ENCODE measurements around the gene RING1. TPM values are rescaled to one million over a fixed set of nuclear protein-coding genes. Genes with fewer than 3 reads are reported as not detected.

The RING1 gene

GRCh38 chr6:33254591-33254990, 46.3 kb downstream of the RING1 start:
- H2BK12ac ChIP-seq (ENCODE audit: low read length in 2 of 2), result no peak overlapping the region
- H3K27ac ChIP-seq (ENCODE audit: low read length, poor library complexity, severe bottlenecking), result no peak overlapping the region
- no peak overlapping the region for H4K8ac ChIP-seq (ENCODE audit: low read length)
- no peak overlapping the region for H3K4me3 ChIP-seq (ENCODE audit: insufficient read depth in 1 of 2, low read depth in 1 of 2, low read length in 2 of 2)
- no peak overlapping the region for H2BK5ac ChIP-seq (ENCODE audit: low read depth, low read length, poor library complexity, severe bottlenecking)
- H3K23ac ChIP-seq (ENCODE audit: low read length in 2 of 2), result no peak overlapping the region
- no peak overlapping the region for H3K14ac ChIP-seq (ENCODE audit: low read length in 2 of 2)
- H3K36me3 ChIP-seq (ENCODE audit: control insufficient read depth in 1 of 2, insufficient read depth in 2 of 2, low read depth in 1 of 2, low read length in 2 of 2), result peaks cover 25 to 49% of the 10 kb centered on the region in 2 experiments
- H2AK5ac ChIP-seq (ENCODE audit: low read length, severe bottlenecking), result no peak overlapping the region
- H3K4me1 ChIP-seq (ENCODE audit: control insufficient read depth, insufficient read depth, low read depth, low read length), result peaks cover 10% of the 10 kb centered on the region
- H3K4me2 ChIP-seq (ENCODE audit: low read length, poor library complexity, severe bottlenecking), result no peak overlapping the region
- no peak overlapping the region for H3K4ac ChIP-seq (ENCODE audit: low read depth in 1 of 2, low read length in 2 of 2)
- no peak overlapping the region for H3K18ac ChIP-seq (ENCODE audit: low read depth in 1 of 2, low read length in 2 of 2)
- WGBS, result 98% methylated on average over 3 of the region's 4 CpGs
- DNase-seq, result no peak
- H2BK120ac ChIP-seq (ENCODE audit: low read depth, low read length), result no peak overlapping the region
- no peak overlapping the region for H3K9ac ChIP-seq (ENCODE audit: low read length)
- no peak overlapping the region for H2AFZ ChIP-seq (ENCODE audit: low read depth, low read length)
- no peak overlapping the region for H4K91ac ChIP-seq (ENCODE audit: low read length)
- peaks cover 14% of the 10 kb centered on the region for H3K79me1 ChIP-seq (replicated peaks; ENCODE audit: low read length, poor library complexity, severe bottlenecking)
- H2BK15ac ChIP-seq (ENCODE audit: low read depth, poor library complexity, severe bottlenecking), result no peak overlapping the region
- no peaks in the 10 kb centered on the region for H3K9me3 ChIP-seq (ENCODE audit: control insufficient read depth, low read length)
- H3K27me3 ChIP-seq (ENCODE audit: control insufficient read depth in 1 of 2, insufficient read depth in 1 of 2, low read length in 2 of 2), result no peaks in the 10 kb centered on the region

DNA sequence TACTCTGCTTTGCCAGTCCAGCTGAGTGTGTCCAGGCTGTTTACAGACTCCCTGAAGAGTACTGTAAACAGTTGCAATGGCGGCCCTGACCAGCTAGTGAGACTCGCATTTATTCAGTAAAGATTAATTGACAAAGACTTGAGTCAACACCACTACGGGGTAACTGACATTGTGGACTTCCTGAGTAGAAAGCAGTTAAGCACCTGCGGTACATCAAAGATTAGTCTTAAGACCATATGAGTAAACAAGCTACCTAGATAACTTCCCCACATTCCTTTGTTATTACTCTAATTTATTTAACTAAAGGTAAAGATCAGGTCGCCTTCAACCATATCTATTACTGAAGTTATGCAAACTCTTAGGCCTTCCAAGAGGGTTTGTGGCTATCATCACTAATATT, 50.7 kb downstream of the RING1 start:
- no peaks in the 10 kb centered on the region for H3K9me3 ChIP-seq (ENCODE audit: control insufficient read depth, low read length)
- H3K14ac ChIP-seq (ENCODE audit: low read length in 2 of 2), result no peak overlapping the region
- 94% methylated on average over 5 of the region's 5 CpGs for WGBS
- peaks cover 6% of the 10 kb centered on the region for H3K4me1 ChIP-seq (ENCODE audit: control insufficient read depth, insufficient read depth, low read depth, low read length)
- H3K4ac ChIP-seq (ENCODE audit: low read depth in 1 of 2, low read length in 2 of 2), result no peak overlapping the region
- H3K4me2 ChIP-seq (ENCODE audit: low read length, poor library complexity, severe bottlenecking), result no peak overlapping the region
- H2AFZ ChIP-seq (ENCODE audit: low read depth, low read length), result no peak overlapping the region
- H2AK5ac ChIP-seq (ENCODE audit: low read length, severe bottlenecking), result no peak overlapping the region
- no peak overlapping the region for H3K27ac ChIP-seq (ENCODE audit: low read length, poor library complexity, severe bottlenecking)
- no peak overlapping the region for H4K8ac ChIP-seq (ENCODE audit: low read length)
- H3K27me3 ChIP-seq (ENCODE audit: control insufficient read depth in 1 of 2, insufficient read depth in 1 of 2, low read length in 2 of 2), result no peaks in the 10 kb centered on the region
- no peak overlapping the region for H2BK15ac ChIP-seq (ENCODE audit: low read depth, poor library complexity, severe bottlenecking)
- no peak overlapping the region for H3K18ac ChIP-seq (ENCODE audit: low read depth in 1 of 2, low read length in 2 of 2)
- peaks cover 26 to 71% of the 10 kb centered on the region in 2 experiments for H3K36me3 ChIP-seq (ENCODE audit: control insufficient read depth in 1 of 2, insufficient read depth in 2 of 2, low read depth in 1 of 2, low read length in 2 of 2)
- H3K4me3 ChIP-seq (ENCODE audit: insufficient read depth in 1 of 2, low read depth in 1 of 2, low read length in 2 of 2), result no peak overlapping the region
- H2BK5ac ChIP-seq (ENCODE audit: low read depth, low read length, poor library complexity, severe bottlenecking), result no peak overlapping the region
- H3K23ac ChIP-seq (ENCODE audit: low read length in 2 of 2), result no peak overlapping the region
- no peak overlapping the region for H2BK12ac ChIP-seq (ENCODE audit: low read length in 2 of 2)
- no peak overlapping the region for H2BK120ac ChIP-seq (ENCODE audit: low read depth, low read length)
- no peak overlapping the region for H3K9ac ChIP-seq (ENCODE audit: low read length)
- DNase-seq, result no peak
- H3K79me1 ChIP-seq (replicated peaks; ENCODE audit: low read length, poor library complexity, severe bottlenecking), result peaks cover 2% of the 10 kb centered on the region
- no peak overlapping the region for H4K91ac ChIP-seq (ENCODE audit: low read length)

Small RNA genes within 50 kb of the gene (small RNA-seq; reads per million reads assigned to genes)
- gene MIR219A1 (ENCODE audit: low read depth) (27.3 reads per million, percentile 88 among the genes with 10 or more reads in this experiment), gene RNY4P10 (ENCODE audit: low read depth) (not detected)

Data from mesenchymal stem cell (in vitro differentiated cells and primary cell).